ENCODE data around the gene RASL11A.
"Not testable (repeated sequence)": the region's sequence is repeated elsewhere in the genome, so short reads cannot be mapped to it uniquely, and the experiment has no call there.

RASL11A gene

DNA sequence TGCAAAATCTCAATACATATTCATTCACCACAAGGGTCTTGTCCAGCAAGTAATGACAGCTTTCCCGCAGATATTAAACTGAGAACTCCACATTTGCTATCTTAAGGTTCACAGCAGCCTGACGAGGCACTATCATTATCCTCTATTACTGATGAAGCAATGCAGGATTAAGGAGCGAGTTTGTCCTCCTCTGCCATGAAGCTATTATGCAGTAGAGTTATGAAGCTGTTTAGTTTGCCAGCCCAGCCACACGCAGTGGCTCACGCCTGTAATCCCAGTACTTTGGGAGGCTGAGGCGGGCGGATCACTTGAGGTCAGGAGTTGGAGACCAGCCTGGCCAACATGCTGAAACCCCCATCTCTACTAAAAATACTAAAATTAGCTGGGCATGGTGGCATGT lies 29.8 kb downstream of the RASL11A start:
- DNase-seq (ENCODE audit: low read depth): not testable (repeated sequence)

DNA sequence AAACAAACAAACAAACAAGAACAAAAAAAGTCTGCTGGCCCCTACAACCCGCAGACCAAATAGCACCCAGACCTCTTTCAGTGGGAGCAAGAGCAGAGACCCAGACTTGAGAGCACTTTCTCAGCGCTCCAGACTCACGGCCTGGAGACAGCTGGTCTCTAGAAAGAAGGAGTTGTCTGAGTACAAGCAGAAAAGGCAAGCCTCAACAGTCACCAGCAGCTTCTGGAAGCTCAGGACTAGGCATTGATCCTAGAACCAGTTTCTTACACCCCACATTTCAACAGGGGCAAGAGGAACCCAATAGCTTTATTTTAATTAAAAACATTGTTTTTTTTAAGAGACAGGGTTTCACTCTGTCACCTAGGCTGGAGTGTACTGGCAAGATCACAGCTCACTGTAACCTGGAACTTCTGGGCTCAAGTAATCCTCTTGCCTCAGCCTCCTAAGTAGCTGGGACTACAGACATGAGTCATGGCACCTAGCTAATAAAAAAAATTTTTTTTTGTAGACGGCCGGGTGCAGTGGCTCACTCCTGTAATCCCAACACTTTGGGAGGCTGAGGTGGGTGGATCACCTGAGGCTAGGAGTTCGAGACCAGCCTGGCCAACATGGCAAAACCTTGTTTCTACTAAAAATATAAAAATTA lies 30.4 kb downstream of the RASL11A start:
- no peak for DNase-seq (ENCODE audit: low read depth)

DNA sequence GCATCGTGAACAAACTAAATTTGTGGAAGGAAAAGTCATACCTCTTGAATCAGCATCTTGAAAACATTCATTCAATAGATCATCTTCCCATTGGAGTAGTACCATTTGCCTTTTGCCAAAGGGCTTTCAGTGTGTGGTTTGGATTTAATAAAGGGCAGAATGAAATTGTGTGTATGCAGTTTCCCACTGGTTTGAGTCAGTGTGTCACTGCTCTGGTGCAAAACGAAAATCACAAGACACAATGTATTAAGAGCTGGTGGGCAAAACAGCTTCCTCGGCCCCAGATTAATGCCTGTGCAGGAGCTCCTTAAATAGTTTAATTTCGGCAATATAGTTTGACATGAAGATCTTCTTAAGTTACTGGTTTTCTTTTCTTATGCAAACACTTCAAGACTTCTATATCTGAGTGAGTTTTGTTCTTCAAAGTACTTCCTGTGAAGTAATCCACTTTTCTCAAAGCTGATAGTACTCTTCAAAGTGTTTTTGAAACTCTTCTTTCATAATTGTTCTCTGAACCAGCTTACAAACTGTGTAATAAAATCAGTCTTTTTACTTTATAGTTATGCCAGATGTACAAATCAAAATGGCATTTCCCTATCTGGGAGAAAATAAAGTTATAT lies 32.1 kb downstream of the RASL11A start:
- DNase-seq (ENCODE audit: low read depth): no peak

DNA sequence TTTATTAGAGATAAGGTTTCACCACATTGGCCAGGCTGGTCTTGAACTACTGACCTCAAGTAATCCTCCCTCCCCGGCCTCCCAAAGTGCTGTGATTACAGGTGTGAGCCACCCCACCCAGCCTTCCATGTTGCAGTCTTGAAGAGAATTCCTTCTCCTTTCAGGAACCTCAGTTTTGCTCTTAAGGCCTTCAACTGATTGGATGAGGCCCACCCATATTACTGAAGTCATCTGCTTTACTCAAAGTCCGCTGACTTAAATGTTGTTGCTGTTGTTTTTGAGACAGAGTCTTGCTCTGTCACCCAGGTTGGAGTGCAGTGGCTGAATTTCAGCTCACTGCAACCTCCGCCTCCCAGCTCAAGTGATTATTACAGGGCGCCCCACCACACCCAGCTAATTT lies 33.5 kb downstream of the RASL11A start:
- DNase-seq (ENCODE audit: low read depth): no peak

DNA sequence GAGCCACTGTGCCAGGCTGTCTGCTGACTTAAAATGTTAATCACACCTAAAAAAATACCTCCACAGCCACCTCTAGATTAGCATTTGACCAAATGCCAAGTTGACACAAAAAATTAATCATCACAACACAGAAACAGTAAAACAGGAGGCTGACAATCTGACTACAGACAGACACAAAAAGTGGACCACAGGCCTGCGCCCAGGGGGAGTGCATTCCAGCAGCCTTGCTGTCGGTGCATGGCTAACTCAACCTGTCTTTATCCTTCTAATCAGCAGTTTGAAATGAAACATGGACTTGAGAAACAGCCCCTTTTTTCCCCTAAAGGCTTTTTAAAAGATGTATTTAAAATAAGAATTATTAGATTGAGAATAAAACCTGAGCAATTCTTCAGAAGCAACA lies 34.0 kb downstream of the RASL11A start:
- no peak for DNase-seq (ENCODE audit: low read depth)

DNA sequence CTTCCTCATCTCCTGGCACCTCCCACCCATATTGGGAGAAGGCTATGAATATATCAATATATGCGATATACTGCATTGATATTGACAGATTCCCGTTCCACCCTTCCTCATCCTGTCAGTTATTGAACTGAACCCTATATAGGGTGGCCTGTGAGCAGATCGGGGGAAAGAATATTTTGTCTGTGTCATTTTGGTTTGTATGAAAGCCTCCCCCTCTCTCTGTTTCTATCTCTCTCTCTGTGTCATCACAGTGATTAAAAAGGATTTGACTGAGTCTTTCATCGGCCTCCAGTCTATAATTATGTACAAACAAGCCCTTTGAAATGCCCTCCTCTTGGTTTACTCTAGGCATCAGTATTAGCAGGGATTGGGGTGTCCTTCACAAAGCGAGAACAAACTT lies 35.7 kb downstream of the RASL11A start:
- no peak for DNase-seq (ENCODE audit: low read depth)

DNA sequence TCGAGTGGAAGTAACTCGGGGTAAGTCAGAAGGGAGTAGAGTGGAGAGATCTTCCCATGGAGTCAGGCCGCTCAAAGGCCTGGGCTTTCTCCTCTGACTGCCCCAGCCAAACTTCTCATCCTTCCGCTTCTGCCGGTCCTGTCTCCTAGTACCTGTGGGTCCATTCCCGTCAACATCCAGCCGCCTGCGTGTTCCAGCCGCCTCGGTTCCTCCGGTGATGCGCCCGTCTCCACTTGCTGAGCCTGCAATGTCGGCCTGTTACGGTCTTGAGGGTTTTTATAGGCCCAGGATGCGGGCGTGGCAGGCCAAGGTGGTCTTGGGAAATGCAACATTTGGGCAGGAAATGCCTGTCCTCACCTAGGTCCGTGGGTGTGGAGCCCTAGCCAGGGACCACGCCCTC lies 38.3 kb downstream of the RASL11A start:
- DNase-seq (ENCODE audit: low read depth): no peak

DNA sequence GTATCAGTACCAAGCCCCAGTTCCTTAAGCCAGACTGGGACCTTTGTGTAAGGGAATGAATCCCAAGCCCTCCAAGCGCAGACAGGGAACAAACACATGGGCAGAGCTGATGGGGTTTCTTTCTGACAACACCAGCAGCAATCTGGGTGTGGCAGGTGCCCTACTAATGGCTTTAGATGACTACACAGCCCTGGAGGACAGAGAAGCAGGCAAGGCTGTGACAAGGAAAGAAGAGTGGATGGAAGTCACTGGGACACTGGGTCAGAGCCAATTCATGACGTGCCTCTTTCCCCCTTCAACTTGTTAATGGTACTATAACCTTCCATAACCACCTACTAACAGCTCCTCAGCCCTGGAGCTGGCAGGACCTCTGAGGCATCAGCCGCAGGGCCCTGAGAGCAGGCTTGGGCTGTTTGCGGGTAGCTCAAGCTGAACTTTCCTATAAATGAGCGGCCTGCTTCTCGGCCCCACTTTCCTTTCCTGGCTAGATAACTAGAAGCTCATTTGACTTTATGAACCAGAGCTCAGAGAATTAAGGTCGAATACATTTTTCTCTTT lies 38.9 kb downstream of the RASL11A start:
- no peak for DNase-seq (ENCODE audit: low read depth)

DNA sequence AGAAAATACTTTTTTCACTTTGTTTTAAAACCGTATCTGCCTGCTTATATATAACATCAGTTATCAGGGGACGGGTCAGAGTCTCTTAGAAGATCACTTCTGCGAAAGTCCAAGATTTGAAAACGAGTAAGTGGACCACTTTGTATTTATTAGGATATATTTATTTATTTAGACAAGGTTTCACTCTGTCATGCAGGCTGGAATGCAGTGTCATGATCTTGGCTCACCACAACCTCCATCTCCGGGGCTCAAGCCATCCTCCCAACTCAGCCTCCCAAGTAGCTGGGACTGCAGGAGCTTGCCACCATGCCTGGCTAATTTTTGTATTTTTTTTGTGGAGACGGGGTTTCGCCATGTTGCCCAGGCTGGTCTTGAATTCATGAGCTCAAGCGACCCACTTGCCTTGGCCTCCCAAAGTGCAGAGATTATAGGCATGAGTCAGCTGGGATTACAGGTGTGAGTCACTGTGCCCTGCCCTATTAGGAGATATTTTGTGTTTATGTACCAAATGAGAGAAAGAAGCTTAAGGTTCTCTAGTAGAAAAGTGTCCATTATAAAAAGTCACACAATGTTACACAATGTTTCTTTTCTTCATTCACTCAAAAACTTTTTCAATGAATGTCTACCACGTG lies 39.5 kb downstream of the RASL11A start:
- DNase-seq (ENCODE audit: low read depth): no peak

DNA sequence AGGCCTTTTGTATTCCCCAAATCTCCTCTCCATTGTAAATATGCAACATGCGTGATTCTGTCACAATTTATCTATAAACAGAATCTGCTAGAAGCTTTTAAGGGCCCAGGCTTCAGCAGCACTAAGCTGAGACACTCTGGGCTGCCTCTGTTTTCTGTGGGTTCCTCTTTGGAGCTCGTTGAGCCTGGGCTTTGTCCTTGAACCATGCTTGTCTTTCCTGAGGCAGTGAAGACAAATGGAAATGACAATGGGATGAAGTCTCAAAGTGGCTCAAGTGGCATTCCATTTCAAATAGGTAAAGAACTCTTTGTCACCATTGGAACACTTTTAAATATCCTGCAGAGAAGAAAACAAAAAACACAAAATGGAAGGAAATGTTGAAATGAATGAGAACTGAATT lies 40.3 kb downstream of the RASL11A start:
- DNase-seq (ENCODE audit: low read depth): no peak

DNA sequence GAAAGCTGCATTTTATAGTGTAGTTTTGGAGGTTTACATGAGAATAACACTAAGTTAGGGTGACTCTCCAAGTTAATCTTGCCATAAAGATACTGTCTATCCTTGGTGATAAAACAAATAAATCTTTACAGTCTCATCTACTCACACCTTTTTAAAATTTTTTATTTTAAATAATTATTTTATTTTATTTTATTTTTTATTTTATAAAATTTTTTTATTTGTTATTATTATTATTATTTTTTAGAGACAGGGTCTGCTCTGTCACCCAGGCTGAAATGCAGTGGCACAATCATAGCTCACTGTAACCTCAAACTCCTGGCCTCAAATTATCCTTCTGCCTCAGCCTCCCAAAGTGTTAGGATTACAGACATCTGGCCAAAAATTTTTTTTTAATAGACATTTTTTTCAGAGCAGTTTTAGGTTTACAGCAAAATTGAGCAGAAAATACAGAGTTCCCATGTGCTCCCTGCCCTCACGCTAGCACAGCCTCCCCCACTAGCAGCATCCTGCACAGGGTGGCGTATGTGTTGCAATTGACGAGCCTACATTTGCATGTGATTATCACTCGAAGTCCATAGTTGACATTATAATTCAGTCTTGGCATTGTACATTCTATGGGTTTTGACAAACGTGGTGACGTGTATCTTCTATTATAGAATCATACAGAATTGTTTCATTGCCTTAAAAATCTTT lies 41.0 kb downstream of the RASL11A start:
- DNase-seq (ENCODE audit: low read depth): no peak

DNA sequence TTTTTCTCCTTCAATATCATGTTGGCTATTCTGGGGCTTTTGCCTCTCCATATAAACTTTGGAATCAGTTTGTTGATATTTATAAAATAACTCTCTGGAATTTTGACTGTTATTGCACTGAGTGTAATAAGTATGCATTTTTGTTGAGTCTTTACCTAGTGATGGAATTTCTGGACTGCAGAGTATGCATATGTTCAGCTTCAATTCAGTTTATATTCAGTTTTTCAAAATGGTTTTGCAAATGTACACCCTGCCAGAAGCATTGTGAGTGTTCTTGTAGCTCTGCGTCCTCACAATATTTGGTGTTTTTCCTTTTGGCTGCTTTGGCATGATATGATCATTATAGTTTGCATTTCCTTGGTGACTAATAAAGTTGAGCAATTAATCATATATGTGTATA lies 43.1 kb downstream of the RASL11A start:
- DNase-seq (ENCODE audit: low read depth): no peak

DNA sequence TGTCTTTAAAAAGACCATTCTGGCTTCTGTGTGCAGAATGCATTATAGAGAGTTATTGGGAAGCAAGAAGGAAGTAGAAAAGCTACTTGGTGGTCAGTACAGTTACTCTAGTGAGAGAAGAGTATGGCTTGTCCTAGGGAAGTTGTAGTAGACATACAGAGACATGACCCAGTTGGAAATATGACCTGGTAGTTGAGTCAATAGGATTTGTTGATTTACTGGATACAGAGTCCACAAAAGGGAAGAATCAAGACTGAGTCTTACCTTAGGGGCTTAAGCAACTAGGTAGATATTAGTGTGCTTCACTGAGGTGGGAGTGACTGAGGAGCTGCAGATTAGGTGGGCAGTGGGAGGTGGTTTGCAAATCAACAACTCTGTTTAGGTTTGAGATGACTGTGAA lies 48.8 kb downstream of the RASL11A start:
- DNase-seq (ENCODE audit: low read depth): no peak

DNA sequence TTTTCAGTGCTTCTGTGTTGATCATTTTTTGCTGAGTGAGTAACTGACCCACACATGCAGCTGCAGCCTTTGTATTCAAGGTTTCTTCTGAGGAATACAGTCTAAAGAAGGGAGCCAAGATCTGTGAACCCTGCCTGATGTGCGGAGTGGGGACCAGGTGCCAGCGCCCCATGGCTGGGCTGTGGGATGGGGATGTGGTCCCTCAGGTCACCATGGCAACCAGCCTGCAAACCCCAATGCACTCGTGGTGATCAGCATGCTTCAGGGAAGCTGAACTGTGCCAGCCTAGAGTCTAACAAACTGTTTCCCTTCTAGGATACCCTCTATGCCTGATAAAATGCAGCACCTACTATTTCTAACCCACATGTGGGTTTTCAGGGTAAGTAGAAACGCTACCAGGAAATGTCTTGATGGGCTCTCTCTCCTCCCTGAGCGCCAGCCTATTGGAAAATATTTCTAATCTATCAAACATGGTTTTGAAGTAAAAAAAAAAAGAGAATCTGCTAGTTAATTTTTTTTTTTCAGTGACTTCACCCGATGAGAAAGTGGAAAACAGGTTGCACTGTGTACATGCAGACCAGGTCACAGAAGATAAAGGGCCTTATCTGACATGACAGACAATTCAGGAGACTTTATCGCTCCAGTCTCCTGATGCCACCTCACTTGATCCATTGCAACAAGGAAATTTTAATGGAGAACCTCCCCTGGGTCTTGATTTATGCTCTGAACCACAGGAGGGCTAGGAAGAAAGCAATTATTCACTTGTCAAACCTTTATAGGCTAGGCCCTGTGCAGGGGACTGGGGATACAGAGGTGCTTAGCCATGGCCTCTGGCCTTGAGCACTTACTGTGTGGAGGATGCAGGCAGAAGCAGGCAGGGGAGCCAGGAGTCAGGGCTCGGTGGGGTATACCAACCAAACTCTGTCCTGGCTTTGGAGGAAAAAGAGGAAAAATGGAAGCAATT lies 51.1 kb downstream of the RASL11A start:
- no peak for DNase-seq (ENCODE audit: low read depth)

DNA sequence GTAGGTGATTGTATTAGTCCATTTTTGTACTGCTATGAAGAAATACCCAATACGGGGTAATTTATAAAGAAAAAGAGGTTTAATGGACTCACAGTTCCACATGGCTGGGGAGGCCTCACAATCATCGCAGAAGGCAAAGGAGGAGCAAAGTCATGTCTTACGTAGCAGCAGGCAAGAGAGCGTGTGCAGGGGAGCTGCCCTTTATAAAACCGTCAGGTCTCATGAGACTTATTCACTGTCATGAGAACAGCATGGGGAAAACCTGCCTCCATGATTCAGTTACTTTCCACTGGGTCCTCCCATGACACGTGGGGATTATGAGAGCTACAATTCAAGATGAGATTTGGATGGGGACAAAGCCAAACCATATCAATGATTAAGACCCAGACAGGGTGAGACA lies 51.8 kb downstream of the RASL11A start:
- not testable (repeated sequence) for DNase-seq (ENCODE audit: low read depth)

Measured in stimulated activated CD8-positive, alpha-beta memory T cell treated with anti-CD3 and anti-CD28 coated beads, Interleukin-12 subunit alpha, Interleukin-12 subunit beta, amount 100 ng/mL, for 1 hour (primary cell).